ENCODE results near the gene ADGRL3.

Gene ADGRL3

DNA sequence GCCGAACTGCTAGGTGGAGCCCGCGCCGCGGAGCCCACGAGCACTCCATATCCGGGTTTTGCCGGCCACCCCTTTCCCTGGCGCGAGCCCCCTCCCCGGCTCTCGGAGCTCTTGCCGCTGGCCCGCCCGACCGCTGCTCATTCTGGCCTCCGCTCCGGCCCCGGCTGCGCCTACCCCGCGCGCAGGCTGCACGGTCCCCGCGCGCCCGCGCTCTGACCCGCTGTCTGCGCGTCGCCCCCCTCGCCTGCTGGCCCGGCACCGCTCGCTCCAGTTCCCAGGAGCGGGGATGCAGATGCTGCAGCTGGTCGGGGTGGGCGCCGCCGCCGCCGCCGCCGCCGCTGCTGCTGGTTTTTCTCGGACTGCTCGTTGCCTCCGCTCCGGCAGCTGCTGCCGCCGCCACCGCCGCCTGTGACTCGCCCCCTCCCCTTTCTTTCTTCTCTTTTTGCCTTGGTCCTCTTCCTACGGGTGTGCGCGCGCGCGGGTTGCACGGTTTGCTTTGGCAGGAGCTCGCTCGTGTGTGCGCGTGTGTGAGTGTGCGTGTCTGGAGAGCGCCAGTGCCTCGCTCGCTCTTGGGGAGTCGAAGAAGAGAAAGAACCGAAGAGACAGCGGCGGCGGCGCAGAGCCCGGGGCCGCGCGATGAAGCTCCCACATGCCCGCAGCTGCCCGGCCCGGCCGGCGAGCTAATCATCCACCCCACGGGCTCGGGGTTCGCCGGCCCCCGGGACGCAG is at the start of gene ADGRL3:
ADGRL3 (plus strand) TSS at position 140 of the 729 bp plus-strand sequence.
- Histone ChIP-seq H3K36me3 (ENCODE audit: control insufficient read depth, insufficient read depth, low read length) (no peaks in the 10 kb centered on the region), H3K4me3 (ENCODE audit: low read depth, low read length) (peak within 1 kb of the TSS; percentile 70), H3K9ac (ENCODE audit: low read depth, low read length) (peak within 1 kb of the TSS; percentile 47), H3K4me1 (ENCODE audit: control insufficient read depth, insufficient read depth, low read length) (peaks cover 14% of the 10 kb centered on the region), H3K9me3 (ENCODE audit: control insufficient read depth, insufficient read depth, low read length) (no peaks in the 10 kb centered on the region), H3K27me3 (ENCODE audit: control insufficient read depth, insufficient read depth, low read length) (peaks cover 57% of the 10 kb centered on the region)

DNA sequence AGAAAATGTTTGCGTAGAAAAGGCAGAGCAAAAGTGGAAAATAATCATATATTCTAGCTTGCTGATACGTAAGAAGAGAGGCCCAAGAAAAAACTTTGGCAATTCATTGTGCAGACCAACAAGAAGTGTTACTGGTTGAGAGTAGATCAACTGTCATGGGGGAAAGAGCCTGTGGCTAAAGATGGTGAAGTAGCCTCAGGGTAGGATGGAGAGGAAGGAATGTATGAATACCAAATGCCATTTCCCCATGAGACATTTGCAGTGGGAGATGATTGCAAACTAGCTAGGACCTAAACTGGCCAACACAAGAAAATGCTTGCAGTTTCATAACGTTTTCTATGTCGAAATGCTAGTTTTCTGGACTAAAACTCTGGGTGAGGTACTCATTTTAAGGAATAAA is 47.7 kb upstream of the ADGRL3 start:
- no peaks in the 10 kb centered on the region for H3K36me3 ChIP-seq (ENCODE audit: control insufficient read depth, insufficient read depth, low read length)
- peaks cover 9% of the 10 kb centered on the region for H3K4me1 ChIP-seq (ENCODE audit: control insufficient read depth, insufficient read depth, low read length)
- H3K27me3 ChIP-seq (ENCODE audit: control insufficient read depth, insufficient read depth, low read length): no peaks in the 10 kb centered on the region
- no peak overlapping the region for H3K9ac ChIP-seq (ENCODE audit: low read depth, low read length)
- H3K4me3 ChIP-seq (ENCODE audit: low read depth, low read length): no peak overlapping the region
- H3K9me3 ChIP-seq (ENCODE audit: control insufficient read depth, insufficient read depth, low read length): no peaks in the 10 kb centered on the region

DNA sequence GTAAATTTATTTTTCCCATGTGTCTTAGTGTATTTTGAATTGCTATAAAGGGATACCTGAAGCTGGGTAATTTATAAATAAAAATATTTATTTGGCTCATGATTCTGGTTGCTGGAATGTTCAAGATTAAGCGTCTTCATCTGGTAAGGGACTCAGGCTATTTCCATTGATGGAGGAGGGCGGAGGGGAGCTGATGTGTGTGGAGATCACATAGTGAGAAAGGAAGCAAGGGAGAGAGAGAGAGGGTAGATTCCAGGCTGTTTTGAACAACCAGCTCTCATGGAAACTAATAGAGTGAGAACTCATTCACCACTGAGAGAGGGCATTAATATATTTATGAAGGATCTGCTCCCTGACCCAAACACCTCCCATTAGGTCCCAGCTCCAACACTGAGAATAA is 39.6 kb upstream of the ADGRL3 start:
- Histone ChIP-seq H3K4me1 (ENCODE audit: control insufficient read depth, insufficient read depth, low read length) (peaks cover 3% of the 10 kb centered on the region), H3K4me3 (ENCODE audit: low read depth, low read length) (no peak overlapping the region), H3K9ac (ENCODE audit: low read depth, low read length) (no peak overlapping the region), H3K36me3 (ENCODE audit: control insufficient read depth, insufficient read depth, low read length) (no peaks in the 10 kb centered on the region), H3K27me3 (ENCODE audit: control insufficient read depth, insufficient read depth, low read length) (no peaks in the 10 kb centered on the region), H3K9me3 (ENCODE audit: control insufficient read depth, insufficient read depth, low read length) (no peaks in the 10 kb centered on the region)

DNA sequence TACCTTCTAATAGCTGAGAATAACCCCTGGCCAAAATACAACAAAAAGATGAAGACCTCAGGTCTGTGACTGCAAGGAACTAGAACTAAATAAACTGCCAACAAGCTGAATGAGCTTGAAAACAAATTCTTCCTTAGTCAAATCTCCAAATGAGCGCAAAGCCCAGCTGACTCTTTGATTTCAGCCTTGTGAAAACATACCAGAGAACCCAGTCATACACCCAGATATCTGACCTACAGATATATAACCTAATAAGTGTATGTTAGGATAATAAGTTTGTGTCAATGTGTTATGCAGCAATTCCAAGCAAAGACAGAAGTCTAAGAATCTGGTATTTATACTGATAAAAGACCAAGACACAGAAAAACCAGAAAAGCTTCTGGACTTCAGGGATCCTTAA is 38.0 kb upstream of the ADGRL3 start:
- Histone ChIP-seq H3K36me3 (ENCODE audit: control insufficient read depth, insufficient read depth, low read length) (no peaks in the 10 kb centered on the region), H3K27me3 (ENCODE audit: control insufficient read depth, insufficient read depth, low read length) (no peaks in the 10 kb centered on the region), H3K9ac (ENCODE audit: low read depth, low read length) (no peak overlapping the region), H3K4me3 (ENCODE audit: low read depth, low read length) (no peak overlapping the region), H3K4me1 (ENCODE audit: control insufficient read depth, insufficient read depth, low read length) (no peaks in the 10 kb centered on the region), H3K9me3 (ENCODE audit: control insufficient read depth, insufficient read depth, low read length) (no peaks in the 10 kb centered on the region)

DNA sequence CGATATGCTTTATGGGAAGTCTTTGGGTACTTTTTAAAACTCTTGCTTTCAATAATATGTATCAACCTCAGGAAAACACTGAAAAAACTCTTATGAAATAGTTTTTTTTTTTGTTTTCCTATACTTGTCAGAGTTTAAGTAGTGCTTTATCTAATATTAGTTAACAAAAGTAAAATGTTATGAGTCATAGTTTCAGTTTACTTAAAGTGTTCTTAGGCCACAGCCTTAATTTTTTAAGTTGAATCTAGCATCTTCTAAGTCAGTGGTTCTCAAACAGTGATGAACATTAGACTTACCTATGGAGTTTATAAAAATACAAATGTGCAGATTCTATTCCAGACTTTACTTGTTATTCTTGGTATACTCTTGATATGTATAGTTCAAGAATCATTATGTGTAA is 26.3 kb upstream of the ADGRL3 start:
- Histone ChIP-seq H3K36me3 (ENCODE audit: control insufficient read depth, insufficient read depth, low read length) (no peaks in the 10 kb centered on the region), H3K9me3 (ENCODE audit: control insufficient read depth, insufficient read depth, low read length) (no peaks in the 10 kb centered on the region), H3K9ac (ENCODE audit: low read depth, low read length) (no peak overlapping the region), H3K27me3 (ENCODE audit: control insufficient read depth, insufficient read depth, low read length) (no peaks in the 10 kb centered on the region), H3K4me1 (ENCODE audit: control insufficient read depth, insufficient read depth, low read length) (no peaks in the 10 kb centered on the region), H3K4me3 (ENCODE audit: low read depth, low read length) (no peak overlapping the region)

DNA sequence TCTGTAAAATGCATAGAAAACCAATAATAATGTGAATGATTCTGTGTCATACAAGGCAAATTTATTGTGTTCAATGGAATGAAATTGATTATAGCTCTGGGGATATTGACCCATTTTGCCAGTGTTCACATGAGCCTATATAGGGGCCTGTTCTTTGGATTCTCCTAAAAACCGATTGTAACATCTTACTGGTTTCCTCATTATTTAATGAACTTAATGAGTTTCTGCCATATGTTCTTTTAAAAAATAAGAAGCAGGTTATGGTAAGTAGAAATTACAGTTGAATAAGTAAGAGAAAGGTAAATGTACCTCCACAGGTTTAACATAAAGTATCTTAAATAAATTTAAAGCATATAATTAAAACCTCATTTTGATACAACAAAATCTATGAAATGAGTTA is 24.6 kb upstream of the ADGRL3 start:
- Histone ChIP-seq H3K9me3 (ENCODE audit: control insufficient read depth, insufficient read depth, low read length) (no peaks in the 10 kb centered on the region), H3K4me1 (ENCODE audit: control insufficient read depth, insufficient read depth, low read length) (peaks cover 3% of the 10 kb centered on the region), H3K36me3 (ENCODE audit: control insufficient read depth, insufficient read depth, low read length) (no peaks in the 10 kb centered on the region), H3K9ac (ENCODE audit: low read depth, low read length) (no peak overlapping the region), H3K27me3 (ENCODE audit: control insufficient read depth, insufficient read depth, low read length) (no peaks in the 10 kb centered on the region), H3K4me3 (ENCODE audit: low read depth, low read length) (no peak overlapping the region)

DNA sequence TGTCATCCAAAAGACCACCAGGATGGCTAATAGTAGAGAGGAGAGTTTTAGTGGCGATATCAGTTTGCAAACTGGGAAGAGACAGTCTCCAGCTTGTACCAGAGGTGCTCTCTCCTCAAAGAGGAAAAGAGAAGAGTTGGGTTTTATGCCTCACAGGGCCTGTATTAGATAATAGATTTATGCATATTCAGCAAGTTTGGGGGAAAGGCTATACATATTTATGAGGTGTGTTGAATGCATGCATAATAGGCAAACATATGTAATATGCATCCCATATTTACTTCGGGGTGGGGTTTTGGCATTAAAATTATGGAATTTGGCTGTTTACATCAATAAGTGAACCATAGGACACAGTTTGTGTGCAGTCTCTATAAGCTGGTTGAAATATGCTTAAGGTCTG is 22.8 kb upstream of the ADGRL3 start:
- Histone ChIP-seq H3K9me3 (ENCODE audit: control insufficient read depth, insufficient read depth, low read length) (no peaks in the 10 kb centered on the region), H3K4me3 (ENCODE audit: low read depth, low read length) (no peak overlapping the region), H3K9ac (ENCODE audit: low read depth, low read length) (no peak overlapping the region), H3K4me1 (ENCODE audit: control insufficient read depth, insufficient read depth, low read length) (peaks cover 3% of the 10 kb centered on the region), H3K36me3 (ENCODE audit: control insufficient read depth, insufficient read depth, low read length) (no peaks in the 10 kb centered on the region), H3K27me3 (ENCODE audit: control insufficient read depth, insufficient read depth, low read length) (no peaks in the 10 kb centered on the region)

DNA sequence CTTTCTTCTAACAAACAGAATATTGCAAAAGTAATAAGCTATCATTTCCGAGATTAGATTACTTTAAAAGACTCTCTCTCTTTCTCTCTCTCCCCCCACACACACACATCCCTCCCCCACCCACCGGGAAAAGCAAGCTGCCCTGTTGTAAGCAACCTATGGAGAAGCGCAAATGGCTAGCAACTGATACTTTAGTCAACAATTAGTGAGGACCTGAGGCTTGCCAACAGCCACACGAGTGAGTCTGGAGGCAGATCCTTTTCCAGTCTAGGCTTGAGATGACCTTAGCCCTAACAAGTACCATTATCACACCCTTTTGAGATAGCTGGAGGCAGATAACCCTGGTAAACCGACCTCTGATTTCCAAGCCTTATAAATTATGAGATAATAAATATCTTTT is 19.7 kb upstream of the ADGRL3 start:
- no peaks in the 10 kb centered on the region for H3K36me3 ChIP-seq (ENCODE audit: control insufficient read depth, insufficient read depth, low read length)
- no peak overlapping the region for H3K4me3 ChIP-seq (ENCODE audit: low read depth, low read length)
- no peak overlapping the region for H3K9ac ChIP-seq (ENCODE audit: low read depth, low read length)
- no peaks in the 10 kb centered on the region for H3K27me3 ChIP-seq (ENCODE audit: control insufficient read depth, insufficient read depth, low read length)
- H3K4me1 ChIP-seq (ENCODE audit: control insufficient read depth, insufficient read depth, low read length): peaks cover 3% of the 10 kb centered on the region
- no peaks in the 10 kb centered on the region for H3K9me3 ChIP-seq (ENCODE audit: control insufficient read depth, insufficient read depth, low read length)

DNA sequence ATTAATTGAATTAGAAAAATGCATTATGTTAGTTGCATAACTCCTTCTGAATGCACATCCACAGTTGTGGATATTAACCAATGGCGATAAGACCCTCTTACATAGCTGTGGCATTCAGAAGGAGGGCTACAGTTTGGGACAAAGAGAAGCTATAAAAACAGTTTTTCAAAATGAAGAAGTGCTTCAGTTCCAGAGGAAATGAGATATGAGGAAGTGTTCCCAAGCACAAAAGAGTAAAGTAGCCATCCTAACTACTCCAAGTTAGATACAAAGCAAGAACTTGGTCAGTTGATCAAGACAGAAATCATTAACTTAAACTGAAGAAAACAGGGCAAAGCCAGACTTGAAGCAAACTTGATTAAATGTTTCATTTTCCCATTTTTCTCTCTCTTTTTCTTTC is 17.2 kb upstream of the ADGRL3 start:
- no peak overlapping the region for H3K9ac ChIP-seq (ENCODE audit: low read depth, low read length)
- peaks cover 3% of the 10 kb centered on the region for H3K4me1 ChIP-seq (ENCODE audit: control insufficient read depth, insufficient read depth, low read length)
- no peaks in the 10 kb centered on the region for H3K36me3 ChIP-seq (ENCODE audit: control insufficient read depth, insufficient read depth, low read length)
- no peaks in the 10 kb centered on the region for H3K9me3 ChIP-seq (ENCODE audit: control insufficient read depth, insufficient read depth, low read length)
- no peak overlapping the region for H3K4me3 ChIP-seq (ENCODE audit: low read depth, low read length)
- no peaks in the 10 kb centered on the region for H3K27me3 ChIP-seq (ENCODE audit: control insufficient read depth, insufficient read depth, low read length)

DNA sequence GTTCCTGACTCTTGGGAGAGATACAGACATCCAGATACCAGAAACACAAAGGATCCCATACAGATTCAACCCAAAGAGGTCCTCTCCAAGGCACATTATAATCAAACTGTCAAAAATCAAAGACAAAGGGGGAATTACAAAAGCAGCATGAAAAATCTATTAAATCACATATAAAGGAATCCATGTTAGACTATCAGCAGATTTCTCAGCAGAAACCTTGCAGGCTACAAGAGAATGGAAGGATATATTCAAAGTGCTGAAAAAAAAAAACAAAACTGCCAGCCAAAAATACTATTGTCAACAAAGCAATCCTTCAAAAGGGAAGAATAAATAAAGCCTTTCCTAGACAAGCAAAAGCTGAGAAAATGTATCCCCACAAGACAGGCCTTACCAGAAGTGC is 14.8 kb upstream of the ADGRL3 start:
- no peaks in the 10 kb centered on the region for H3K27me3 ChIP-seq (ENCODE audit: control insufficient read depth, insufficient read depth, low read length)
- peaks cover 1% of the 10 kb centered on the region for H3K4me1 ChIP-seq (ENCODE audit: control insufficient read depth, insufficient read depth, low read length)
- H3K36me3 ChIP-seq (ENCODE audit: control insufficient read depth, insufficient read depth, low read length): no peaks in the 10 kb centered on the region
- no peak overlapping the region for H3K4me3 ChIP-seq (ENCODE audit: low read depth, low read length)
- no peak overlapping the region for H3K9ac ChIP-seq (ENCODE audit: low read depth, low read length)
- no peaks in the 10 kb centered on the region for H3K9me3 ChIP-seq (ENCODE audit: control insufficient read depth, insufficient read depth, low read length)

DNA sequence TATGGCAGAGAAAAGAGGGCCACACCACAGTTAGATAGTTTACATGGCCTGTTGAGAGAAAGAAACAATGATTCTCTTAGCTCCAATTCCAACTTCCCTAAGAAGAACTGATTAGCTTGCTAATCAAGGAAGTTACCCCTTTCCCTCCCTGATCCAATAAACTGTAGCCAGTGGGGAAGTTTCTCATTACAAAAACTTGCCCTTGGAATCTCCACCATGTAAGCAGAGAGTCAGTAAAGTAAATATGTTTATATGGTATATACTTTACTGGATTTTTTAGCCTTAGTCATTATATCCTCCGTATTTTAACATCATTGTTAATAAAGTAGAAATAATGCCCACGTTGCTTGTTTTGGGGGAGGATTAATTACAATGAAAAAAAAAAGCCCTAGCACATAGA is 7.7 kb upstream of the ADGRL3 start:
- Histone ChIP-seq H3K4me3 (ENCODE audit: low read depth, low read length) (no peak overlapping the region), H3K9ac (ENCODE audit: low read depth, low read length) (no peak overlapping the region), H3K9me3 (ENCODE audit: control insufficient read depth, insufficient read depth, low read length) (no peaks in the 10 kb centered on the region), H3K4me1 (ENCODE audit: control insufficient read depth, insufficient read depth, low read length) (no peaks in the 10 kb centered on the region), H3K36me3 (ENCODE audit: control insufficient read depth, insufficient read depth, low read length) (no peaks in the 10 kb centered on the region), H3K27me3 (ENCODE audit: control insufficient read depth, insufficient read depth, low read length) (no peaks in the 10 kb centered on the region)

DNA sequence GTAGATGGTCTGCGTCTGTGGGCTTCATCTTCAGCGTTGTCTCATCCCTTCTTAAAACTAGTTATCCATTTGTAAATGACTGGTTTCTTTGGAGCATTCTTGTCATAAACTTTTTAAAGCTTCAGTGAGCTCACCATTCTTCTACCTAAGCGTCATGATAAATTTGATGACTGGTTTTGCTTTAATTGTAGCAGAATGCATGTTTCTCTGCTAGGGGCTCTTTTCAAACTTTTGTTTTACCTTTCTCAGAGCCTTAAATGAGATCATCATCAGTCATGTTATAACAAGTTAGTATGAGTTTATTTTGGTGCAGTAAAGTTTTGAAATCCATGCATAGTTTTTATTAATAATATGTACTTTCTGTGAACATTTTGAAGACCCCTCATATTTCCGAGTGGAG is 6.3 kb upstream of the ADGRL3 start:
- Histone ChIP-seq H3K9me3 (ENCODE audit: control insufficient read depth, insufficient read depth, low read length) (no peaks in the 10 kb centered on the region), H3K4me3 (ENCODE audit: low read depth, low read length) (no peak overlapping the region), H3K27me3 (ENCODE audit: control insufficient read depth, insufficient read depth, low read length) (peaks cover 8% of the 10 kb centered on the region)

More for the DNA sequence above, 6.3 kb upstream of the ADGRL3 start:
- no peaks in the 10 kb centered on the region for H3K4me1 ChIP-seq (ENCODE audit: control insufficient read depth, insufficient read depth, low read length)
- H3K9ac ChIP-seq (ENCODE audit: low read depth, low read length): no peak overlapping the region
- H3K36me3 ChIP-seq (ENCODE audit: control insufficient read depth, insufficient read depth, low read length): no peaks in the 10 kb centered on the region
